Gastroesophageal sphincter (tissue), 4 donors: ENCODE measurements around the gene LSM11. TPM values are rescaled to one million over a fixed set of nuclear protein-coding genes. Genes with fewer than 3 reads are reported as not detected.
A peak's percentile ranks its signal among the peaks of the same experiment; 100 is the strongest.

Experiments
- ATAC-seq: fragments of 150-250 bp; one replicate; pipeline ENCODE4 v1.9.1; 2016; ENCODE audit warnings: mild to moderate bottlenecking, moderate library complexity
- H3K27ac ChIP-seq, 4 donors: fragments of 200-600 bp; sonication (generic) in 3 of 4; 1 replicate in 3 of 4; 2 replicates in 1 of 4; pipeline ENCODE4 v1.5.1; 2016 to 2019
- H3K27me3 ChIP-seq: fragments of 200-600 bp; sonication (generic); one replicate; pipeline ENCODE4 v1.5.1; 2019
- H3K36me3 ChIP-seq, 2 donors: fragments of 200-600 bp; sonication (generic); one replicate each; pipeline ENCODE4 v1.5.1; 2019; ENCODE audit warnings: control low read depth in 1 of 2
- H3K4me1 ChIP-seq, 3 donors: fragments of 200-600 bp; sonication (generic); 1 replicate in 2 of 3; 2 replicates in 1 of 3; pipeline ENCODE4 v1.5.1; 2016 to 2019; ENCODE audit warnings: control low read depth in 2 of 3
- H3K4me3 ChIP-seq, 2 donors: fragments of 200-600 bp; sonication (generic); one replicate each; pipeline ENCODE4 v1.5.1; 2019; ENCODE audit warnings: mild to moderate bottlenecking in 1 of 2, moderate library complexity in 1 of 2
- H3K9me3 ChIP-seq, 3 donors: fragments of 200-600 bp; sonication (generic); one replicate each; pipeline ENCODE4 v1.5.1; 2017 to 2019; ENCODE audit warnings: control low read depth in 2 of 3
- CTCF ChIP-seq, 4 experiments: fragments of 200-600 bp in 2 of 4; fragments of 450-650 bp in 2 of 4; sonication (generic) in 1 of 4; IDR thresholded peaks; one replicate each; pipeline ENCODE4 v1.5.1; 2017 to 2019; ENCODE audit warnings: antibody characterized with exemption in 4 of 4, mild to moderate bottlenecking in 2 of 4, moderate library complexity in 2 of 4
- EP300 ChIP-seq: sonication (generic); formaldehyde crosslinking; IDR thresholded peaks from one replicate; pipeline ENCODE4 v1.6.1; 2017; ENCODE audit warnings: antibody characterized with exemption, mild to moderate bottlenecking
- POLR2A ChIP-seq, 2 donors: fragments of 450-650 bp; IDR thresholded peaks; one replicate each; pipeline ENCODE4 v1.6.1; 2017; ENCODE audit warnings: antibody characterized with exemption in 2 of 2, mild to moderate bottlenecking in 2 of 2, moderate library complexity in 1 of 2
- POLR2AphosphoS5 ChIP-seq: sonication (generic); formaldehyde crosslinking; IDR thresholded peaks from one replicate; pipeline ENCODE4 v1.6.1; 2017; ENCODE audit warnings: antibody characterized with exemption
- WGBS, 2 donors: methylation state at CpG; one replicate each; pipeline ENCODE4 v1.1.5; 2018; ENCODE audit warnings: low coverage in 1 of 2; 5-methylcytosine and 5-hydroxymethylcytosine counted together
- total RNA-seq, 4 donors: library from RNA; depleted of rRNA; stranded (reverse); fragments of >200 nt; gene quantifications; one replicate each; pipeline ENCODE4 v1.1.0, GENCODE V29; 2016

The LSM11 gene
- total RNA-seq, 4 donors from 2014 or later = 14.8 to 38.4 (median 27.3) TPM

GRCh38 chr5:157744051-157745011, 819 bp downstream of the LSM11 start:
- Histone ChIP-seq H3K4me3 (peak overlapping the region; percentile 89 to 92), H3K27me3 (no peaks in the 10 kb centered on the region), H3K36me3 (peaks cover 0 to 12% of the 10 kb centered on the region in 2 donors), H3K27ac (peak overlapping the region; percentile 15 to 93 (median 90)), H3K4me1 (peaks cover 0 to 58% (median 3%) of the 10 kb centered on the region in 3 donors), H3K9me3 (no peaks in the 10 kb centered on the region)
- WGBS, 2 donors = 6 to 9% methylated on average over 15 to 17 of the region's 56 CpGs
- TF ChIP-seq EP300 = no peak
- no peak for TF ChIP-seq CTCF (IDR thresholded peaks at IDR 0.05)
- TF ChIP-seq POLR2A (IDR thresholded peaks at IDR 0.05) = peak in 1 of 2 donors; percentile 1
- no peak for TF ChIP-seq POLR2AphosphoS5
- peak; percentile 12 for ATAC-seq

GRCh38 chr5:157745041-157745456, 1.5 kb downstream of the LSM11 start:
- Histone ChIP-seq H3K4me3 (peak overlapping the region; percentile 89 to 92), H3K27ac (peak overlapping the region; percentile 59 to 93 (median 90)), H3K9me3 (no peaks in the 10 kb centered on the region), H3K27me3 (no peaks in the 10 kb centered on the region), H3K4me1 (peaks cover 3 to 65% (median 4%) of the 10 kb centered on the region in 3 donors), H3K36me3 (peaks cover 0 to 5% of the 10 kb centered on the region in 2 donors)
- peak in 1 of 2 donors; percentile 6 for TF ChIP-seq POLR2A (IDR thresholded peaks at IDR 0.05)
- peak; percentile 7 for TF ChIP-seq POLR2AphosphoS5
- TF ChIP-seq EP300 = no peak
- 19 to 26% methylated on average over 3 to 4 of the region's 4 CpGs for WGBS, 2 donors
- ATAC-seq = peak; percentile 48

- Histone ChIP-seq H3K27me3 (no peaks in the 10 kb centered on the region), H3K9me3 (no peaks in the 10 kb centered on the region), H3K4me3 (no peak overlapping the region), H3K27ac (peak overlapping the region; percentile 46 to 93 (median 90)), H3K4me1 (peaks cover 3 to 76% (median 7%) of the 10 kb centered on the region in 3 donors), H3K36me3 (peaks cover 0 to 12% of the 10 kb centered on the region in 2 donors)
- WGBS, 2 donors = 50 to 53% methylated on average over 6 of the region's 6 CpGs
- no peak for ATAC-seq
- no peak for TF ChIP-seq EP300
- TF ChIP-seq CTCF (IDR thresholded peaks at IDR 0.05) = no peak
- no peak for TF ChIP-seq POLR2AphosphoS5
- no peak for TF ChIP-seq POLR2A (IDR thresholded peaks at IDR 0.05)
Observed at GRCh38 chr5:157747173-157747740, 3.7 kb downstream of the LSM11 start.

GRCh38 chr5:157747766-157748700, 4.5 kb downstream of the LSM11 start:
- H3K27ac ChIP-seq = peak overlapping the region; percentile 46 to 93 (median 90)
- no peak overlapping the region for H3K4me3 ChIP-seq
- H3K9me3 ChIP-seq = no peaks in the 10 kb centered on the region
- peaks cover 1 to 73% (median 7%) of the 10 kb centered on the region in 3 donors for H3K4me1 ChIP-seq
- no peaks in the 10 kb centered on the region for H3K27me3 ChIP-seq
- ATAC-seq = no peak
- TF ChIP-seq POLR2AphosphoS5 = peak; percentile 7
- TF ChIP-seq CTCF (IDR thresholded peaks at IDR 0.05) = no peak
- 74 to 78% methylated on average over 8 of the region's 8 CpGs for WGBS, 2 donors
- H3K36me3 ChIP-seq = peaks cover 0 to 20% of the 10 kb centered on the region in 2 donors
